Naive thymus-derived CD4-positive, alpha-beta T cell (primary cell): ENCODE results near the gene TIE1. TPM values are rescaled to one million over a fixed set of nuclear protein-coding genes. Genes with fewer than 3 reads are reported as not detected.

Experiments
- ATAC-seq: fragments of 150-1000 bp; cut with Tn5 transposase; 2 replicates; pipeline ENCODE4 v1.10.0; 2021; ENCODE audit warnings: mild to moderate bottlenecking, moderate library complexity
- CTCF ChIA-PET: fragments of 350-600 bp; sonication (Branson Sonifier 250); formaldehyde crosslinking; loops from one replicate; lab custom pipeline; 2021; ENCODE audit warnings: antibody characterized with exemption; lab: Charles Lee
- POLR2A ChIA-PET: fragments of 350-600 bp; sonication (Branson Sonifier 250); formaldehyde crosslinking; loops from one replicate; lab custom pipeline; 2021; ENCODE audit warnings: antibody characterized with exemption, inconsistent platforms; lab: Charles Lee
- DNase-seq, 9 donors: peaks; one replicate each; pipeline versions ENCODE4 v3.0.0 to v3.0.0-alpha.2; 2020 to 2022; ENCODE audit warnings: mixed read lengths in 1 of 9
- H3K27ac ChIP-seq: one replicate; pipeline ENCODE4 v1.7.0; 2013; ENCODE audit warnings: mild to moderate bottlenecking, low read depth, low read length, moderate library complexity
- H3K27me3 ChIP-seq, 2 donors: one replicate each; pipeline ENCODE4 v1.7.0; 2013; ENCODE audit warnings: low read length in 2 of 2, mild to moderate bottlenecking in 2 of 2, moderate library complexity in 2 of 2; ENCODE audit not compliant: control insufficient read depth in 2 of 2, insufficient read depth in 2 of 2
- H3K36me3 ChIP-seq, 3 experiments: 1 replicate in 2 of 3; 2 replicates in 1 of 3; pipeline ENCODE4 v1.7.0; 2013; ENCODE audit warnings: low read length in 3 of 3, mild to moderate bottlenecking in 3 of 3, moderate library complexity in 1 of 3; ENCODE audit not compliant: insufficient read depth in 3 of 3, control insufficient read depth in 2 of 3
- H3K4me1 ChIP-seq, 2 donors: one replicate each; pipeline ENCODE4 v1.7.0; 2013; ENCODE audit warnings: low read length in 2 of 2, mild to moderate bottlenecking in 2 of 2, moderate library complexity in 1 of 2; ENCODE audit not compliant: control insufficient read depth in 2 of 2, insufficient read depth in 2 of 2
- H3K4me3 ChIP-seq: 2 replicates; pipeline ENCODE4 v1.7.0; 2013; ENCODE audit warnings: mild to moderate bottlenecking, low read length
- H3K9me3 ChIP-seq, 3 experiments: 1 replicate in 2 of 3; 2 replicates in 1 of 3; pipeline ENCODE4 v1.7.0; 2013; ENCODE audit warnings: low read length in 3 of 3; ENCODE audit not compliant: control insufficient read depth in 2 of 3
- H3K27ac Mint-ChIP-seq, 9 donors: one replicate each; pipeline ENCODE4 v1.8.0; 2020 to 2022; ENCODE audit warnings: mixed read lengths in 9 of 9, mild to moderate bottlenecking in 8 of 9, moderate library complexity in 5 of 9, inconsistent platforms in 2 of 9
- H3K27me3 Mint-ChIP-seq, 5 donors: one replicate each; pipeline ENCODE4 v1.8.0; 2021 to 2022; ENCODE audit warnings: mixed read lengths in 5 of 5, mild to moderate bottlenecking in 1 of 5
- H3K36me3 Mint-ChIP-seq, 5 donors: one replicate each; pipeline ENCODE4 v1.8.0; 2020 to 2022; ENCODE audit warnings: mixed read lengths in 5 of 5, mild to moderate bottlenecking in 3 of 5, inconsistent platforms in 1 of 5
- H3K4me1 Mint-ChIP-seq, 7 donors: one replicate each; pipeline ENCODE4 v1.8.0; 2020 to 2022; ENCODE audit warnings: mixed read lengths in 7 of 7, mild to moderate bottlenecking in 3 of 7, inconsistent platforms in 1 of 7
- H3K4me3 Mint-ChIP-seq, 10 donors: one replicate each; pipeline ENCODE4 v1.8.0; 2020 to 2022; ENCODE audit warnings: mild to moderate bottlenecking in 10 of 10, mixed read lengths in 10 of 10, moderate library complexity in 6 of 10, inconsistent platforms in 2 of 10
- H3K9me3 Mint-ChIP-seq, 11 donors: one replicate each; pipeline ENCODE4 v1.8.0; 2020 to 2022; ENCODE audit warnings: mixed read lengths in 11 of 11, mild to moderate bottlenecking in 4 of 11, inconsistent platforms in 1 of 11, moderate library complexity in 1 of 11
- intact Hi-C, 2 donors: fragments of 100-400 bp; cut with micrococcal nuclease; formaldehyde crosslinking; loops; one replicate each; pipeline ENCODE4 v1.15.1; 2023
- polyA plus RNA-seq, 2 donors: library from polyadenylated mRNA; unstranded; fragments of 300-500 nt; fragmentation: Illumina TruSeq; gene quantifications; one replicate each; pipeline ENCODE4 v1.2.3, GENCODE V29; 2021
- total RNA-seq, 6 experiments: library from RNA in 5 of 6; stranded (reverse) in 5 of 6; gene quantifications; 1 replicate in 5 of 6; 2 replicates in 1 of 6; pipeline ENCODE4 v1.2.3 and lab custom pipeline; 2021 to 2026

The TIE1 gene
- total and polyA plus RNA-seq, 7 experiments from 2014 or later = 0.19 to 1.9 TPM; not detected in 5

GRCh38 chr1:43285269-43285990 lies 15.4 kb upstream of the TIE1 start, which contains the start of gene C1orf210:
C1orf210 (minus strand) TSS chr1:43285581; CDS start chr1:43283270, 2,311 bp downstream.
- H3K36me3 Mint-ChIP-seq = peaks cover 0 to 4% (median 0%) of the 10 kb centered on the region in 5 donors
- no peak within 1 kb of the TSS for H3K4me3 ChIP-seq
- ChIA-PET POLR2A (no interaction called here), CTCF (no interaction called here)
- H3K27ac Mint-ChIP-seq = no peak within 1 kb of the TSS
- no peaks in the 10 kb centered on the region for H3K27me3 ChIP-seq
- no peak within 1 kb of the TSS for H3K27ac ChIP-seq
- intact Hi-C loops = no loop called here
- no peaks in the 10 kb centered on the region for H3K9me3 Mint-ChIP-seq
- H3K9me3 ChIP-seq = no peaks in the 10 kb centered on the region
- H3K4me3 Mint-ChIP-seq = no peak within 1 kb of the TSS
- peaks cover 0 to 16% (median 4%) of the 10 kb centered on the region in 5 donors for H3K27me3 Mint-ChIP-seq
- no peaks in the 10 kb centered on the region for H3K4me1 ChIP-seq
- ATAC-seq = no peak
- no peaks in the 10 kb centered on the region for H3K36me3 ChIP-seq
- DNase-seq = no peak
- H3K4me1 Mint-ChIP-seq = peaks cover 0 to 2% (median 0%) of the 10 kb centered on the region in 7 donors

DNA sequence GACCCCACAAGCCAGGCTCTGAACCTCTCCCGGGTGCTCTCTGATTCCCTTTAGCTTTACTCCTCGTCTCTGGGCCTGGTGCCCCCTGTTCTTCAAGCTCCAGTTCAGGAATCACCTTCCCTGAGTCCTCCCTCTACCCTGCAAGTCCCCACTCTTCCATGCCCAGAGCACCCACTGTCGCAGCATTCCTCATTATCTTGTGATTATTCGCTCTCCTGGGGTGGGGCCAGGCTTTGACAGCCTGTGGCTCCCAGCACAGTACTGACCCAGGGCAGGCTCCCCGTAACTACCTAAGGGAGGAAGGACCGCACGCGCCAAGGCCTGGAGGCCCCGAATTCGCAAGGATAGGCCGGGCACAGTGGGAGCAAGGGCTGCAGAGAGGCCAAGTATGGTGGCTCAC lies 14.7 kb upstream of the TIE1 start:
- Histone ChIP-seq H3K36me3 (no peaks in the 10 kb centered on the region), H3K9me3 (no peaks in the 10 kb centered on the region), H3K4me1 (no peaks in the 10 kb centered on the region), H3K27me3 (no peaks in the 10 kb centered on the region), H3K4me3 (no peak overlapping the region), H3K27ac (no peak overlapping the region)
- Mint-ChIP-seq H3K4me3 (no peak overlapping the region), H3K36me3 (peaks cover 0 to 4% (median 0%) of the 10 kb centered on the region in 5 donors), H3K27ac (no peak overlapping the region), H3K27me3 (peaks cover 0 to 16% (median 4%) of the 10 kb centered on the region in 5 donors), H3K4me1 (peaks cover 0 to 2% (median 0%) of the 10 kb centered on the region in 7 donors), H3K9me3 (no peaks in the 10 kb centered on the region)
- ATAC-seq (no peak), DNase-seq (no peak)
- intact Hi-C loops = no loop called here
- CTCF ChIA-PET = no interaction called here
- POLR2A ChIA-PET = no interaction called here

DNA sequence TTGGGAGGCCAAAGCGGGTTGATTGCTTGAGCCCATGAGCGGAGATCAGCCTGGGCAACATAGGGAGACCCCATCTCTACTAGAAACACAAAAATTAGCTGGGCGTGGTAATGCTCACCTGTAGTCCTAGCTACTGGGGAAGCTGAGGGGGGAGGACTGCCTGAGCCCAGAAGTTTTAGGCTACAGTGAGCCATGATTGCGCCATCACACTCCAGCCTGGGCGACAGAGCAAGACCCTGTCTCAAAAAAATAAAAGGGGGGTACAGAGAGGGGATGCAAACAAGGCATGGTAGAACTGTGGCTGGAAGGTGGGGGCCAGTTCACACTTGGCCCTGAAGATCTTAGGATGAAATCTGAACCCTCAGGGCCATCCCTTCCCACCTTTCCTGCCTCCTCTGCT lies 14.2 kb upstream of the TIE1 start:
- Mint-ChIP-seq H3K36me3 (peaks cover 0 to 4% (median 0%) of the 10 kb centered on the region in 5 donors), H3K4me3 (no peak overlapping the region), H3K4me1 (peaks cover 0 to 2% (median 0%) of the 10 kb centered on the region in 7 donors), H3K9me3 (no peaks in the 10 kb centered on the region), H3K27ac (no peak overlapping the region), H3K27me3 (peaks cover 0 to 15% (median 4%) of the 10 kb centered on the region in 5 donors)
- ChIA-PET CTCF (no interaction called here), POLR2A (no interaction called here)
- ATAC-seq (no peak), DNase-seq (no peak)
- Histone ChIP-seq H3K9me3 (no peaks in the 10 kb centered on the region), H3K4me1 (no peaks in the 10 kb centered on the region), H3K27ac (no peak overlapping the region), H3K4me3 (no peak overlapping the region), H3K27me3 (no peaks in the 10 kb centered on the region), H3K36me3 (no peaks in the 10 kb centered on the region)
- intact Hi-C loops = no loop called here

- Mint-ChIP-seq H3K27ac (no peak overlapping the region), H3K36me3 (peaks cover 0 to 4% (median 0%) of the 10 kb centered on the region in 5 donors), H3K4me3 (no peak overlapping the region), H3K4me1 (peaks cover 0 to 3% (median 2%) of the 10 kb centered on the region in 7 donors), H3K9me3 (no peaks in the 10 kb centered on the region), H3K27me3 (peaks cover 0 to 14% (median 4%) of the 10 kb centered on the region in 5 donors)
- CTCF ChIA-PET = no interaction called here
- Histone ChIP-seq H3K4me3 (no peak overlapping the region), H3K36me3 (no peaks in the 10 kb centered on the region), H3K4me1 (no peaks in the 10 kb centered on the region), H3K27me3 (no peaks in the 10 kb centered on the region), H3K9me3 (no peaks in the 10 kb centered on the region), H3K27ac (no peak overlapping the region)
- no peak for ATAC-seq
- intact Hi-C loops = no loop called here
- POLR2A ChIA-PET = interaction anchor here (0.5 kb wide), 1 partner anchor 10 kb away, joined by 3 read pairs; no protein-coding TSS in a partner anchor
- DNase-seq = no peak
Observed at GRCh38 chr1:43288058-43288784, 12.6 kb upstream of the TIE1 start.

DNA sequence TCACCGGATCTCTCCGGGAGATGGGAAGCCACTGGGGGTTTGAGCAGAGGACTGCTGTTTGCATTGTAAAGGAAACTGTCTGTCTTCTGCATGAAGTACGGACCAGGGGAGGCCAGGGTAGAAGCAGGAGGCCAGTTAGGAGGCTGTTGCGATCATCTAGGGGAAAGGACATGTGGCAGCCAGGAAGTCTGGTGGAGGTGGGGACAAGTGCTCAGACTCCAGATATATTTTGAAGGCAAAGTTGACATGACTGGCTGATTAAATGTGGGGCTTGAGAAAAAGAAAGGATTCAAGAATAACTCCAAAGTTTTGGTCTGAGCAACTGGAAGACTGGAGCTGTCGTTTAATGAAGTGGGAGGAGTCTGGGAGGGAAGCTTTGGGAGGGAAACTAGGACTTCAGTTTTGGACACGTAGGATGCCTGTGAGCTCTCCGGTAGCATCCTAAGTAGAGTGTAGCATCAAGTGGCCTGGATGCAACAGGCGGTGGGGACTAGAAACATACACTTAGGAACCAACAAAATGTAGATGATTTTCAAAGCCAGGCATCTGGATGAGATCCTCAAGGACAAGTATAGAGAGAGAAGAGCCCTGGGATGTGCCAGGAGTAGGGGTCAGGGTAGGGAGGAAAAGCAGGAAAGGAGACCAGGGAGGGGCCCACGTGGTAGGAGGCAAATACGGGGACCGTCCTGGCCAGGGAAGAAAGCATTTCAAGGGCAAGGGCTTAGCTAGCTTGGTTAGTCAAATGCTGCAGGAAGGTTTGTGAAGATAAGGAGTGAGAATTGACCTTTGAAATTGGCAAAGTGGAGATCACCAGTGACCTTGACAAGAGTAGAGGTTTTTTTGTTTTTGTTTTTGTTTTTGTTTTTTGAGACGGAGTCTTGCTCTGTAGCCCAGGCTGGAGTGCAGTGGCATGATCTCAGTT lies 11.7 kb upstream of the TIE1 start:
- Mint-ChIP-seq H3K36me3 (peaks cover 0 to 4% (median 0%) of the 10 kb centered on the region in 5 donors), H3K4me3 (no peak overlapping the region), H3K27ac (no peak overlapping the region), H3K27me3 (peaks cover 0 to 14% (median 4%) of the 10 kb centered on the region in 5 donors), H3K4me1 (peaks cover 0 to 5% (median 3%) of the 10 kb centered on the region in 7 donors), H3K9me3 (no peaks in the 10 kb centered on the region)
- POLR2A ChIA-PET = no interaction called here
- Histone ChIP-seq H3K27me3 (no peaks in the 10 kb centered on the region), H3K27ac (no peak overlapping the region), H3K4me3 (no peak overlapping the region), H3K36me3 (no peaks in the 10 kb centered on the region), H3K4me1 (no peaks in the 10 kb centered on the region), H3K9me3 (no peaks in the 10 kb centered on the region)
- intact Hi-C loops = no loop called here
- CTCF ChIA-PET = no interaction called here
- ATAC-seq = no peak
- no peak for DNase-seq

DNA sequence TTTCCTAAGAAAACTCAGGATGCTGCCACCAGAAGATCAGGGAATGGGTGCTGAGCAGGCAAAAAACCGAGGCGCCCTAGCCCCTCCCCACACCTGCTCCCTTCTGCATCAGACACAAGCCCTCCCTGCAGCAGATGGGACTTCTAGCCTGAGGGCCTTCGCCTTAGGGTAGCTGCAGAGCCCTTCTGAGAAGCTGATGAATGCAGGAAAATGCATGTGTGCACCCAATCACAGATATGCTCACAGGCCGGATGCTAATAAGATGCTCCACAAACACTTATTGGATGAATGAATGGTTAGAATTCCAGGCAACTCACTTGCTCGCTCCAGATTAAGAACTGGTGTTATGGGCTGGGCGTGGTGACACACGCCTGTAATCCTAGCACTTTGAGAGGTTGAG lies 8.6 kb upstream of the TIE1 start:
- H3K36me3 ChIP-seq = no peaks in the 10 kb centered on the region
- Mint-ChIP-seq H3K4me3 (no peak overlapping the region), H3K27ac (no peak overlapping the region), H3K36me3 (peaks cover 0 to 4% (median 0%) of the 10 kb centered on the region in 5 donors), H3K9me3 (no peaks in the 10 kb centered on the region), H3K27me3 (peaks cover 0 to 13% (median 2%) of the 10 kb centered on the region in 5 donors), H3K4me1 (peaks cover 5 to 27% (median 22%) of the 10 kb centered on the region in 7 donors)
- no peak for DNase-seq
- ChIA-PET CTCF (no interaction called here), POLR2A (no interaction called here)
- no peaks in the 10 kb centered on the region for H3K27me3 ChIP-seq
- no peak for ATAC-seq
- intact Hi-C loops = no loop called here
- peaks cover 8 to 16% of the 10 kb centered on the region in 2 donors for H3K4me1 ChIP-seq
- H3K4me3 ChIP-seq = no peak overlapping the region
- H3K27ac ChIP-seq = no peak overlapping the region
- H3K9me3 ChIP-seq = no peaks in the 10 kb centered on the region
